Activated CD4-positive, alpha-beta T cell treated with anti-CD3 and anti-CD28 coated beads, Interleukin-2, amount 50 U/mL, for 16 hours (primary cell): ENCODE data around the gene FAM227B.
"Not testable (repeated sequence)": the region's sequence is repeated elsewhere in the genome, so short reads cannot be mapped to it uniquely, and the experiment has no call there.

Experiments used
- DNase-seq: peaks from one replicate; pipeline ENCODE4 v3.0.0-alpha.2; 2020

FAM227B gene

GRCh38 chr15:49610157-49610918 is 10.3 kb downstream of the FAM227B start:
- DNase-seq, result no peak

GRCh38 chr15:49606594-49606993 is 14.0 kb downstream of the FAM227B start:
- no peak for DNase-seq

GRCh38 chr15:49605588-49605987 is 15.0 kb downstream of the FAM227B start:
- DNase-seq, result no peak

GRCh38 chr15:49604625-49605409 is 15.8 kb downstream of the FAM227B start:
- DNase-seq, result no peak

- DNase-seq, result not testable (repeated sequence)
These were observed 27.7 kb downstream of the FAM227B start for GRCh38 chr15:49592829-49593316.

GRCh38 chr15:49589030-49589429 is 31.6 kb downstream of the FAM227B start:
- no peak for DNase-seq

- no peak for DNase-seq
These were observed 47.2 kb downstream of the FAM227B start for GRCh38 chr15:49573421-49573820.

- no peak for DNase-seq
These were observed 49.9 kb downstream of the FAM227B start for GRCh38 chr15:49570672-49571071.

GRCh38 chr15:49570174-49570573 is 50.4 kb downstream of the FAM227B start:
- DNase-seq, result no peak

GRCh38 chr15:49560045-49560444 is 60.6 kb downstream of the FAM227B start:
- DNase-seq, result no peak

GRCh38 chr15:49558929-49559328 is 61.7 kb downstream of the FAM227B start:
- DNase-seq, result no peak

- DNase-seq, result no peak
These were observed 64.2 kb downstream of the FAM227B start for GRCh38 chr15:49556437-49556836.

- DNase-seq, result not testable (repeated sequence)
These were observed 70.3 kb downstream of the FAM227B start for GRCh38 chr15:49550342-49550741.

- DNase-seq, result no peak
These were observed 82.1 kb downstream of the FAM227B start for GRCh38 chr15:49538520-49538919.

- DNase-seq, result no peak
These were observed 90.5 kb downstream of the FAM227B start for GRCh38 chr15:49530092-49530491.

- no peak for DNase-seq
These were observed 92.3 kb downstream of the FAM227B start for GRCh38 chr15:49528289-49528688.

- DNase-seq, result no peak
These were observed 98.8 kb downstream of the FAM227B start for GRCh38 chr15:49521802-49522201.

- not testable (repeated sequence) for DNase-seq
These were observed 107.9 kb downstream of the FAM227B start for GRCh38 chr15:49512739-49513138.

GRCh38 chr15:49507261-49507660 is 113.4 kb downstream of the FAM227B start:
- no peak for DNase-seq

GRCh38 chr15:49506341-49506740 is 114.3 kb downstream of the FAM227B start:
- no peak for DNase-seq

- DNase-seq, result no peak
These were observed 119.0 kb downstream of the FAM227B start for GRCh38 chr15:49501586-49501985.

GRCh38 chr15:49495993-49496753 is 124.4 kb downstream of the FAM227B start:
- no peak for DNase-seq

- DNase-seq, result no peak
These were observed 125.8 kb downstream of the FAM227B start for GRCh38 chr15:49494842-49495241.
